Ovary (tissue), 3 donors: ENCODE results near the gene ARHGEF6.

Experiments
- POLR2A ChIP-seq: fragments of 450-650 bp; IDR thresholded peaks from one replicate; pipeline ENCODE4 v1.6.1; 2017; ENCODE audit warnings: antibody characterized with exemption, mild to moderate bottlenecking, moderate library complexity
- TF ChIP-seq, protein P1 (sequence below), 3 donors: fragments of 450-650 bp in 2 of 3; fragments of 200-600 bp in 1 of 3; IDR thresholded peaks; one replicate each; pipeline versions ENCODE4 v1.5.1 to v1.8.0; 2016 to 2022; ENCODE audit warnings: antibody characterized with exemption in 3 of 3, mild to moderate bottlenecking in 1 of 3
- donor health status: DM: no; HTN: no; CAD: no.

DNA sequence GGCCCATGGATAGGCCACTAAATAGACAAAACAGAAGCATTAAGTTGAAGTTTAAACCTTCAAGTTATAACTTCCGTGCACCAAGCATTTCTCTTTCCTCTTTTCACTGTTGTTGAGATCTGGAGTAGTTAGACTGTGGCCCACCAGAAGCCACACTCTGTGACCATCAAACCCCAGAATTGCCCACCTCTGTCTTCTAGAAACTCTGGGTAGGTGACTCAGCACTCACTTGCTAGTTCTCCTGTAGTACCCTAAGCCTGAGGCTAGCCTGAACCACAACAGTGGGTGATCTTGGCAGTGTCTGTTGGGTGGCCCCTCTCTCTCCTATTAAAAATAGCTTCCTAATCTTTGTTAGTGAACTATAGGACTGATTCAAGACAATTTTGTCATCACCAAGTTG lies 157.3 kb downstream of the ARHGEF6 start:
- TF ChIP-seq, protein P1, sequence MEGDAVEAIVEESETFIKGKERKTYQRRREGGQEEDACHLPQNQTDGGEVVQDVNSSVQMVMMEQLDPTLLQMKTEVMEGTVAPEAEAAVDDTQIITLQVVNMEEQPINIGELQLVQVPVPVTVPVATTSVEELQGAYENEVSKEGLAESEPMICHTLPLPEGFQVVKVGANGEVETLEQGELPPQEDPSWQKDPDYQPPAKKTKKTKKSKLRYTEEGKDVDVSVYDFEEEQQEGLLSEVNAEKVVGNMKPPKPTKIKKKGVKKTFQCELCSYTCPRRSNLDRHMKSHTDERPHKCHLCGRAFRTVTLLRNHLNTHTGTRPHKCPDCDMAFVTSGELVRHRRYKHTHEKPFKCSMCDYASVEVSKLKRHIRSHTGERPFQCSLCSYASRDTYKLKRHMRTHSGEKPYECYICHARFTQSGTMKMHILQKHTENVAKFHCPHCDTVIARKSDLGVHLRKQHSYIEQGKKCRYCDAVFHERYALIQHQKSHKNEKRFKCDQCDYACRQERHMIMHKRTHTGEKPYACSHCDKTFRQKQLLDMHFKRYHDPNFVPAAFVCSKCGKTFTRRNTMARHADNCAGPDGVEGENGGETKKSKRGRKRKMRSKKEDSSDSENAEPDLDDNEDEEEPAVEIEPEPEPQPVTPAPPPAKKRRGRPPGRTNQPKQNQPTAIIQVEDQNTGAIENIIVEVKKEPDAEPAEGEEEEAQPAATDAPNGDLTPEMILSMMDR (IDR thresholded peaks at IDR 0.05): no peak
- no peak for TF ChIP-seq POLR2A
